ENCODE data around the gene WT1. TPM values are rescaled to one million over a fixed set of nuclear protein-coding genes. Genes with fewer than 3 reads are reported as not detected.

The WT1 gene
- total RNA-seq, 2 experiments from 2014 or later, result not detected

DNA sequence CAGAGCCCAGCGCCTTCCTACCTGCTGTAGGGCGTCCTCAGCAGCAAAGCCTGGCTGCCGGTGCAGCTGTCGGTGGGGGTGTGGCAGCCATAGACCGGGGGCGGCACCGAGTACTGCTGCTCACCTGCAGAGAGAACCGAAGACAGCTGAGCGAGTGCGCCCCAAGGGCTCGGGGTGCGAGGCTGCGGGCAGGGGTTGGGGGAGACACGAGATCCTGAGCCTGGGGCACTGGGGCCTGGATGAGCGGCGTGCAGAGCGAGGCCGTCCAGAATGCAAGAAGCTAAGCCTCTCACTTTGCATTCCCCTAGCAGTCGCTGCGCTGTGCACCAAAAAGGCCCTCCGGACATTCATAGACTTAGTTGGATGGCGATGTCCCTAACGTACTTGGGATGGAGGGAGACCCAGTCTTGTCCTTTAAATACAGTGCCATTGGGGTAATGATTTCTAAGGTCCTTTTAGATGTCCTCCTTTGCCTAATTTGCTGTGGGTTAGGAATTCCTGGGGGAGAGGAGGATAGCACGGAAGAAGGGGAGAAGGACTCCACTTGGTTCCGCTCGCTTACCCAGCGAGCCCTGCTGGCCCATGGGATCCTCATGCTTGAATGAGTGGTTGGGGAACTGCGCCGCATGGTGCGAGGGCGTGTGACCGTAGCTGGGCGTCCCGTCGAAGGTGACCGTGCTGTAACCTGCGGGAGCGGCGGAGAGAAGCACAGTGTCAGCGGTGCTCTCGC is 7.2 kb downstream of the WT1 start:
- no peak for DNase-seq
- Mint-ChIP-seq H3K4me3 (no peak overlapping the region), H3K27me3 (ENCODE audit: low read depth) (peaks cover 82% of the 10 kb centered on the region)

GRCh38 chr11:32427616-32427934 is 7.8 kb downstream of the WT1 start:
- H3K36me3 Mint-ChIP-seq (ENCODE audit: low read depth), result no peaks in the 10 kb centered on the region
- intact Hi-C loops (cut with micrococcal nuclease), result no loop called here
- CTCF ChIA-PET, result no interaction called here
- H3K9me3 Mint-ChIP-seq, result no peaks in the 10 kb centered on the region
- no peak overlapping the region for H3K4me3 Mint-ChIP-seq
- no peak overlapping the region for H3K27ac Mint-ChIP-seq
- H3K4me1 Mint-ChIP-seq (ENCODE audit: low read depth), result peaks cover 11% of the 10 kb centered on the region
- DNase-seq, result no peak
- H3K27me3 Mint-ChIP-seq (ENCODE audit: low read depth), result peaks cover 77% of the 10 kb centered on the region

More for the DNA sequence above, 7.2 kb downstream of the WT1 start:
- Mint-ChIP-seq H3K36me3 (ENCODE audit: low read depth) (no peaks in the 10 kb centered on the region), H3K9me3 (no peaks in the 10 kb centered on the region), H3K27ac (no peak overlapping the region), H3K4me1 (ENCODE audit: low read depth) (peaks cover 15% of the 10 kb centered on the region)
- CTCF ChIA-PET, result no interaction called here
- intact Hi-C loops (cut with micrococcal nuclease), result no loop called here

DNA sequence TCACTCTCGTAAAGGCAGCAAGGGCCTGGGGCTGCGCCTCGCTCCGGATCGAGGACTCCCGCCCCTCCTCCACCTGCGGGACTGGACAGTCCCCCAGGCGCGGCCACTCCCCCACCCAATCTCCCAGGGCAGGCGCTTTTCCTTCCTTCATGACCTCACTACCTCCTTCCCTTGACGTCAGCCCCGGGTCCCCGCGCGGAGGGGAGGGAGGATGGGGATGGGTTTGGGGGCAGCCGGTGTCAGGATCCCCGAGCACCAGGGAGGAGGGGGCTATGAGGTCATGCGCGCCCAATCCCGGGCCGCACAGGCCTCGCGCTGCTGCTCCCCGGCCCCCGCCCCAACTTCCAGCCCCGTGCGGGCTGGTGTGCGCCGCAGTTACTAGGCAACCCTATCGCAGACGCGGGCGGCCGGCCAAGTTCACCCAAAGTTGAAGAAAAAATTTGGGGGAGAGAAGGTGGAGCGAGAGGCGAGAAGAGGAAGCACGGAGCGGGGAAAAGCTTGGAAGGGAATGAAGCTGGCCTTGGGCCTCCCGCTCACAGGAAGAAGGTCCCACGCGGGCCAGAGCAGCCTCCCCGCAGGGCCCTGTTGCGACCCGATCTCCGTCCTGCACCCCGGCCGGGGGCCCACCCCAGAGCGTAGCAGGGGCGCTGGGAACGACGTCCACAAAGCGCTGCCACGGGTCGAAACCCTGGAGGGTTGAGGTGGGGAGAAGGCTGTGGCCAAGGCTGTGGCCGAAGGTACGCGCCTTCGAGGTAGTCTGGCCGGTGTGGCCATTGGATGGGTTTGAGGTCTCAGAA is 8.3 kb downstream of the WT1 start:
- Mint-ChIP-seq H3K36me3 (ENCODE audit: low read depth) (no peaks in the 10 kb centered on the region), H3K4me3 (no peak overlapping the region), H3K27me3 (ENCODE audit: low read depth) (peaks cover 72% of the 10 kb centered on the region), H3K9me3 (no peaks in the 10 kb centered on the region), H3K4me1 (ENCODE audit: low read depth) (peaks cover 11% of the 10 kb centered on the region), H3K27ac (no peak overlapping the region)
- DNase-seq, result no peak
- intact Hi-C loops (cut with micrococcal nuclease), result no loop called here
- CTCF ChIA-PET, result no interaction called here

DNA sequence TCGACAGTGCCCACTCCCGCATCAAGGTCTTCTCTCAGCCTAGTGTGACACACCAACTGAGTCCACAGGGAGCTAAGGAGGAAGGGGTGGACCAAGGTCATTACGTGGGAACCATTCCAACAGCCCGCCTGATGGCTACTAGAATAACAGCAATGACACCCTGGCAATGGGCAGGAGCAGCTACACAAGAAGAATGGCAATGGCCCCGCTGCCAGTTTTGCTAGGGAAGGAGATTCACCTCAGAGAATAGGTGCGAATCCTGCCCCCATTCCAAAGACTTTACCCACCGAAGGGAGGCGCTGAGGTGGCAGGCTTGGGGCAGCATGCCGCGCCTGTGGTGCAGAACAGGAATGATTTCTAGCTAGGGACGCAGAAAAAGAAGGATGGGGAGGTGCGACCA is 9.1 kb downstream of the WT1 start:
- Mint-ChIP-seq H3K27ac (no peak overlapping the region), H3K4me1 (ENCODE audit: low read depth) (peaks cover 17% of the 10 kb centered on the region), H3K36me3 (ENCODE audit: low read depth) (no peaks in the 10 kb centered on the region), H3K9me3 (no peaks in the 10 kb centered on the region), H3K4me3 (no peak overlapping the region), H3K27me3 (ENCODE audit: low read depth) (peaks cover 67% of the 10 kb centered on the region)
- CTCF ChIA-PET, result no interaction called here
- intact Hi-C loops (cut with micrococcal nuclease), result no loop called here
- DNase-seq, result no peak

GRCh38 chr11:32425761-32426160 is 9.6 kb downstream of the WT1 start:
- no peaks in the 10 kb centered on the region for H3K36me3 Mint-ChIP-seq (ENCODE audit: low read depth)
- no peak overlapping the region for H3K4me3 Mint-ChIP-seq
- peaks cover 67% of the 10 kb centered on the region for H3K27me3 Mint-ChIP-seq (ENCODE audit: low read depth)
- H3K9me3 Mint-ChIP-seq, result no peaks in the 10 kb centered on the region
- no peak for DNase-seq
- intact Hi-C loops (cut with micrococcal nuclease), result no loop called here
- no peak overlapping the region for H3K27ac Mint-ChIP-seq
- peaks cover 21% of the 10 kb centered on the region for H3K4me1 Mint-ChIP-seq (ENCODE audit: low read depth)
- CTCF ChIA-PET, result no interaction called here

- intact Hi-C loops (cut with micrococcal nuclease), result no loop called here
Measured at GRCh38 chr11:32422545-32422944, 12.8 kb downstream of the WT1 start.

DNA sequence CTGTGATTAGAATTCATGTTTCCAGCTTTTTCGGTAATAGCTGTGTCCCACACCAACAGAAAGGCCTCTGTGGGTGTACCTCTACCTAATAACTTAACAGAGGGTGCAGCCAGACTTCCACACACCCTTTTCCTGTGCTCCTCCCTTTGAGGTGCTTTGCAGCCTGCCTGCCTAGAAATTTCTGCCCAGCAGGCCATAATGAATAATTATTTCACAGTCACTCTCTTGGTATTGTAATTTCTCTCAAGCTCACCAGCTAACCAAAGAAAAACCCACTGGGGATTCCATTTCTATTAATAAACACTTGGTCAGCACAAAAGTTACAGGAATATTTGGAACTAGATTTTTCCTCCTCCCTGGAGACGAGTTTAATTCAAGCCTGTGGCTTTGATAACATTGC is 13.3 kb downstream of the WT1 start:
- CTCF ChIA-PET, result interaction anchor here (1.1 kb wide), 1 partner anchor 99 kb away, joined by 4 read pairs; no protein-coding TSS in a partner anchor
- Mint-ChIP-seq H3K27ac (no peak overlapping the region), H3K4me1 (ENCODE audit: low read depth) (peaks cover 16% of the 10 kb centered on the region), H3K36me3 (ENCODE audit: low read depth) (no peaks in the 10 kb centered on the region), H3K27me3 (ENCODE audit: low read depth) (peaks cover 37% of the 10 kb centered on the region), H3K9me3 (no peaks in the 10 kb centered on the region), H3K4me3 (no peak overlapping the region)
- DNase-seq, result no peak
- intact Hi-C loops (cut with micrococcal nuclease), result no loop called here

More at GRCh38 chr11:32422545-32422944, 12.8 kb downstream of the WT1 start:
- Mint-ChIP-seq H3K27me3 (ENCODE audit: low read depth) (peaks cover 40% of the 10 kb centered on the region), H3K4me1 (ENCODE audit: low read depth) (peaks cover 16% of the 10 kb centered on the region), H3K9me3 (no peaks in the 10 kb centered on the region), H3K4me3 (no peak overlapping the region), H3K27ac (no peak overlapping the region), H3K36me3 (ENCODE audit: low read depth) (no peaks in the 10 kb centered on the region)
- CTCF ChIA-PET, result no interaction called here
- DNase-seq, result no peak

DNA sequence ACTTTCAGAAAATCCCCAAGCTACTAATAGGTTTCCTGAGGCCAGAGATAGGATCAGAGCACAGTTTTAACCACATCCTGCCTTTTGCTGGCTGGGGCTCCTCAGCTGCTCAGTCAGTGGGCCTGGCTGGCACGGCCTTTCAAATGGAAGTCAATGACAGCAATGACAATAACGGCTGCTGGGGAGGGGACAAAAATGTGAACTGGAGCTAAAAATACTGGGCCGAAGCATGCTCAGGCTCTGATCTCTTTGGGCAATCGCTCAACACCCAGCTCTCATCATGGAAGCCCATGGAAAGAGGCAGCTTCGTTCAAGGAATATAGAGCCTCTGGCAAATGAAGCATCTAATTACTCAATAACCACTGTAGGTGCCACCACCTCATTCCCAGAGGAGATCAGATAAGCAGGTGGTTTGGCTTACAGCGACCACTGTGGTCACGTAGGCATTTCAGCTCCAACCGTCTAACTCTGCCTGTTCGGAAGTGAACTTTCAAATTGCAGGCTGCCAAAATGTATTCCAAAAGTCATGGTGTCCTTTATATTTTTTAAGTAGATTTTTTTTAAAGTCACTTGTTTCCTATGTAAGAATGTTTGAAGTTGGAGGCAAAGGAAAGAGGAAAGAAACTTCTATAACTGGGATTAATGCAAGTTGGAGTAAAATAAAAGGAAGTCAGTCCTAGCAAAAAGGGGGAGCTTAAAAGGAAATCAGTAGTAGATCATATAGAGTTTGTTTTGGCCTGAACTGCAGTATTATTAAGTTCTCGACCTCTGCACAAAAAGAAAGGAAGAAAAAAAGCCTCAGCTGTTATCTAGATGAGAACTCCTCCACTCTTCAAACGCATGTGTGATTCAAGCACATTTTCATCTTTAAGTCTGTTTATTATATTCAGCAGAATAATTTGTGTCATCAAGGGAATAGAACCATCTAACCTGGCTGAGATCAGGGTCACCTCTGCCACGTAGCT is 14.1 kb downstream of the WT1 start:
- no peak overlapping the region for H3K27ac Mint-ChIP-seq
- CTCF ChIA-PET, result interaction anchor here (1.1 kb wide), 1 partner anchor 98 kb away, joined by 4 read pairs; no protein-coding TSS in a partner anchor
- H3K27me3 Mint-ChIP-seq (ENCODE audit: low read depth), result peaks cover 29% of the 10 kb centered on the region
- H3K36me3 Mint-ChIP-seq (ENCODE audit: low read depth), result no peaks in the 10 kb centered on the region
- H3K4me1 Mint-ChIP-seq (ENCODE audit: low read depth), result peaks cover 13% of the 10 kb centered on the region
- intact Hi-C loops (cut with micrococcal nuclease), result no loop called here
- no peaks in the 10 kb centered on the region for H3K9me3 Mint-ChIP-seq
- no peak overlapping the region for H3K4me3 Mint-ChIP-seq
- peak; percentile 38 for DNase-seq

GRCh38 chr11:32420139-32420538 is 15.2 kb downstream of the WT1 start:
- Mint-ChIP-seq H3K27me3 (ENCODE audit: low read depth) (peaks cover 19% of the 10 kb centered on the region), H3K4me1 (ENCODE audit: low read depth) (peaks cover 12% of the 10 kb centered on the region), H3K27ac (no peak overlapping the region), H3K36me3 (ENCODE audit: low read depth) (no peaks in the 10 kb centered on the region), H3K4me3 (no peak overlapping the region), H3K9me3 (no peaks in the 10 kb centered on the region)
- CTCF ChIA-PET, result no interaction called here
- no peak for DNase-seq
- intact Hi-C loops (cut with micrococcal nuclease), result no loop called here

DNA sequence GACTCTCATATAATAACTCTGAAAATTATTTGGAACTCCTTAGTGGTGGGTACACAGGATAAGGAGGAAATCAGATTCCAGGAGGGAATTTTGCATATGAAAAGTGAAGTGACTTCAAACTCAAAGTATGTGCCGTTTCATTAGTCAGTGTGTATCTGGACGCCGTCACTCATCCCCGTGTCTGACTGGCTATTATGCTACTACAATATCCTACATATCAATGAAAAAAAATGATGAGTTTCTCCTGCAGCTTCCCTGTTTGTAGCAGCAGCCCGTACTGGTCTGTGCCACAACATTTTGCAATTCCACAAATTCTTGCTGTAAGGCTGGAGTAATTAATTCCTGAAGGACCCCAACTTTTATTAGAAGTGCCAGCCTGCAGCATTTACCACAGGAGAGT is 16.5 kb downstream of the WT1 start:
- no peaks in the 10 kb centered on the region for H3K9me3 Mint-ChIP-seq
- no peaks in the 10 kb centered on the region for H3K36me3 Mint-ChIP-seq (ENCODE audit: low read depth)
- peaks cover 11% of the 10 kb centered on the region for H3K27me3 Mint-ChIP-seq (ENCODE audit: low read depth)
- H3K4me3 Mint-ChIP-seq, result no peak overlapping the region
- no peak overlapping the region for H3K27ac Mint-ChIP-seq
- H3K4me1 Mint-ChIP-seq (ENCODE audit: low read depth), result peaks cover 12% of the 10 kb centered on the region
- CTCF ChIA-PET, result no interaction called here
- intact Hi-C loops (cut with micrococcal nuclease), result no loop called here
- DNase-seq, result no peak

GRCh38 chr11:32417806-32418205 is 17.5 kb downstream of the WT1 start:
- Mint-ChIP-seq H3K4me3 (no peak overlapping the region), H3K36me3 (ENCODE audit: low read depth) (no peaks in the 10 kb centered on the region), H3K4me1 (ENCODE audit: low read depth) (peaks cover 12% of the 10 kb centered on the region), H3K27me3 (ENCODE audit: low read depth) (peaks cover 3% of the 10 kb centered on the region), H3K9me3 (no peaks in the 10 kb centered on the region), H3K27ac (no peak overlapping the region)
- CTCF ChIA-PET, result no interaction called here
- no peak for DNase-seq
- intact Hi-C loops (cut with micrococcal nuclease), result no loop called here

DNA sequence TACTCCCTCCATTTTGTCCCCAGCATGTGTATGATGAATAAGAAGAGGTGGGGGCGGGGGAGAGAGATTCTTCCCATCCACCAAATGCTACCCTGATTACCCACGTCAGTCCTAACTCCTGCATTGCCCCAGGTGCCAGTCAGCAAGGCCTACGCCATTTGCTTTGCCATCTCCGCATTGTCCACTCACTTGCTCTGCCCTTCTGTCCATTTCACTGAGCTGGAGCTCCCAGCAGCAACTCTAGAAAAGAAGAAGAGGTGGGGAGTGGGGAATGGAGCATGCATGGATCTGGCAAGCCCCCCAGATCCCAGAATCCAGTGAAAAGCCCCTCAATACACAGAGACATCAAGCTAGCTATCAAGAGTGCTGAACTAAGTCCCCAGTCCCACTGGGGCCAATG is 19.0 kb downstream of the WT1 start:
- no peak overlapping the region for H3K27ac Mint-ChIP-seq
- H3K9me3 Mint-ChIP-seq, result no peaks in the 10 kb centered on the region
- peaks cover 7% of the 10 kb centered on the region for H3K4me1 Mint-ChIP-seq (ENCODE audit: low read depth)
- H3K4me3 Mint-ChIP-seq, result no peak overlapping the region
- H3K27me3 Mint-ChIP-seq (ENCODE audit: low read depth), result peaks cover 3% of the 10 kb centered on the region
- H3K36me3 Mint-ChIP-seq (ENCODE audit: low read depth), result no peaks in the 10 kb centered on the region
- CTCF ChIA-PET, result no interaction called here
- no peak for DNase-seq
- intact Hi-C loops (cut with micrococcal nuclease), result no loop called here

All from activated naive CD4-positive, alpha-beta T cell treated with anti-CD3 and anti-CD28 coated beads for 36 hours (primary cell).